Prostate gland (tissue), 2 donors: Measurements from ENCODE around the gene NBEAL1.

ENCODE experiments used
- POLR2A ChIP-seq: fragments of 450-650 bp; IDR thresholded peaks from one replicate; pipeline ENCODE4 v1.6.1; 2016; ENCODE audit warnings: antibody characterized with exemption, mild to moderate bottlenecking
- TF ChIP-seq, protein P1 (sequence below), 4 experiments: fragments of 200-600 bp in 2 of 4; fragments of 450-650 bp in 2 of 4; sonication (generic) in 2 of 4; IDR thresholded peaks; 1 replicate in 3 of 4; 2 replicates in 1 of 4; pipeline ENCODE4 v1.5.1; 2016 to 2019; ENCODE audit warnings: antibody characterized with exemption in 4 of 4, mild to moderate bottlenecking in 2 of 4, moderate library complexity in 2 of 4

DNA sequence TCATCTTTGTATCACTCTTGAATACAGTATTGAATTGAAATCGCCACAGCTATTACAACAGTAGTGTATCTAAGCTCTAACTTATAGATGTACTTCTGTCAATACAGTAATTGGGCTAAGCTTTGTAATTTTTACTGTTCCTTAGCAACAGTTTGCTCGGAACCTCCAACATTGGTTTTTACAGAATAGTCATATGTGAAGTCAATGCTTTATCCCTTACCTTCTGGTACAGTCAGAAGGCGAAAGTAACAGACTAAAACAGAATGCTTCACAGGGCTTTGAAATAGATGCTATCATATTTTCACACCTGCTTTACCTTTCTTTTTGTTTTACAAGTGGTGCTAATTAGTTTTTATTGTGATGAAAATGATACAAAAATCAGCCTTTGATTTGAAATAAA lies 177.3 kb downstream of the NBEAL1 start:
- TF ChIP-seq, protein P1, sequence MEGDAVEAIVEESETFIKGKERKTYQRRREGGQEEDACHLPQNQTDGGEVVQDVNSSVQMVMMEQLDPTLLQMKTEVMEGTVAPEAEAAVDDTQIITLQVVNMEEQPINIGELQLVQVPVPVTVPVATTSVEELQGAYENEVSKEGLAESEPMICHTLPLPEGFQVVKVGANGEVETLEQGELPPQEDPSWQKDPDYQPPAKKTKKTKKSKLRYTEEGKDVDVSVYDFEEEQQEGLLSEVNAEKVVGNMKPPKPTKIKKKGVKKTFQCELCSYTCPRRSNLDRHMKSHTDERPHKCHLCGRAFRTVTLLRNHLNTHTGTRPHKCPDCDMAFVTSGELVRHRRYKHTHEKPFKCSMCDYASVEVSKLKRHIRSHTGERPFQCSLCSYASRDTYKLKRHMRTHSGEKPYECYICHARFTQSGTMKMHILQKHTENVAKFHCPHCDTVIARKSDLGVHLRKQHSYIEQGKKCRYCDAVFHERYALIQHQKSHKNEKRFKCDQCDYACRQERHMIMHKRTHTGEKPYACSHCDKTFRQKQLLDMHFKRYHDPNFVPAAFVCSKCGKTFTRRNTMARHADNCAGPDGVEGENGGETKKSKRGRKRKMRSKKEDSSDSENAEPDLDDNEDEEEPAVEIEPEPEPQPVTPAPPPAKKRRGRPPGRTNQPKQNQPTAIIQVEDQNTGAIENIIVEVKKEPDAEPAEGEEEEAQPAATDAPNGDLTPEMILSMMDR (IDR thresholded peaks at IDR 0.05) = no peak
- TF ChIP-seq POLR2A = no peak
